Measurements from ENCODE around the gene GFI1B. TPM values are rescaled to one million over a fixed set of nuclear protein-coding genes. Genes with fewer than 3 reads are reported as not detected.

The GFI1B gene
- total RNA-seq, 4 donors from 2014 or later, result not detected

GRCh38 chr9:132946211-132946610 lies 32.3 kb upstream of the GFI1B start:
- H3K4me1 ChIP-seq, result peaks cover 5 to 33% (median 15%) of the 10 kb centered on the region in 3 donors
- no peaks in the 10 kb centered on the region for H3K27me3 ChIP-seq
- no peak overlapping the region for H3K4me3 ChIP-seq
- no peak for ATAC-seq
- no peaks in the 10 kb centered on the region for H3K9me3 ChIP-seq
- WGBS, 2 donors (ENCODE audit: low coverage in 1 of 2), result 35 to 60% methylated on average over 1 to 3 of the region's 3 CpGs
- TF ChIP-seq POLR2A (IDR thresholded peaks at IDR 0.05) (no peak), POLR2AphosphoS5 (IDR thresholded peaks at IDR 0.05) (no peak), EP300 (IDR thresholded peaks at IDR 0.05) (no peak), CTCF (IDR thresholded peaks at IDR 0.05) (no peak)
- H3K27ac ChIP-seq, result no peak overlapping the region
- H3K36me3 ChIP-seq, result no peaks in the 10 kb centered on the region

- H3K36me3 ChIP-seq, result no peaks in the 10 kb centered on the region
- H3K9me3 ChIP-seq, result no peaks in the 10 kb centered on the region
- no peak overlapping the region for H3K4me3 ChIP-seq
- peaks cover 5 to 30% (median 15%) of the 10 kb centered on the region in 3 donors for H3K4me1 ChIP-seq
- ATAC-seq, result no peak
- no peaks in the 10 kb centered on the region for H3K27me3 ChIP-seq
- 84 to 87% methylated on average over 3 to 7 of the region's 7 CpGs for WGBS, 2 donors (ENCODE audit: low coverage in 1 of 2)
- TF ChIP-seq POLR2A (IDR thresholded peaks at IDR 0.05), result no peak
- H3K27ac ChIP-seq, result no peak overlapping the region
Measured at GRCh38 chr9:132946631-132947295, 31.7 kb upstream of the GFI1B start.

DNA sequence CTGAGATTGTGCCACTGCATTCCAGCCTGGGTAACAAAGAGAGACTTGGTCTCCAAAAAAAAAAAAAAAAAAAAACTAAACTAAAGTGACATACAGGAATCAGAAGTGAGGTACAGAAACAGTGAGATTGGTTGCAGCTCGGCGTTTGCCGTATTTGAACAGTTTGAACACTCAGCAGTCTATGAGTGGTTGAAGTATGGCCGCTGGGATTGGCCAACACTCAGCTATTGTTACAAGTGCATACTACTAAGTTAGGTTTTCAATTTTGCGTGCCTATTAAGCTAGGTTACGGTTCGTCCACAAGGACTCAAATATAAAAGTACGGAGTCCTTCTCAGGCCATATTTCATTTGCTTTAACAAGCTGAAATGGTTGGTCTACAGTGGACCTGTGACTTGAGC lies 30.7 kb upstream of the GFI1B start:
- Histone ChIP-seq H3K36me3 (no peaks in the 10 kb centered on the region), H3K27me3 (no peaks in the 10 kb centered on the region), H3K4me1 (peaks cover 1 to 20% (median 11%) of the 10 kb centered on the region in 3 donors), H3K27ac (no peak overlapping the region), H3K9me3 (no peaks in the 10 kb centered on the region), H3K4me3 (no peak overlapping the region)
- 84 to 94% methylated on average over 8 of the region's 8 CpGs for WGBS, 2 donors (ENCODE audit: low coverage in 1 of 2)
- no peak for TF ChIP-seq CTCF (IDR thresholded peaks at IDR 0.05)
- no peak for TF ChIP-seq POLR2A (IDR thresholded peaks at IDR 0.05)
- no peak for TF ChIP-seq EP300 (IDR thresholded peaks at IDR 0.05)
- ATAC-seq, result no peak

GRCh38 chr9:132948482-132949050 lies 29.9 kb upstream of the GFI1B start:
- H3K4me3 ChIP-seq, result no peak overlapping the region
- TF ChIP-seq POLR2A (IDR thresholded peaks at IDR 0.05) (no peak), CTCF (IDR thresholded peaks at IDR 0.05) (no peak), POLR2AphosphoS5 (IDR thresholded peaks at IDR 0.05) (no peak), EP300 (IDR thresholded peaks at IDR 0.05) (no peak)
- H3K27me3 ChIP-seq, result no peaks in the 10 kb centered on the region
- WGBS, 2 donors (ENCODE audit: low coverage in 1 of 2), result 57 to 77% methylated on average over 10 to 11 of the region's 18 CpGs
- ATAC-seq, result no peak
- H3K4me1 ChIP-seq, result peaks cover 0 to 12% (median 4%) of the 10 kb centered on the region in 3 donors
- H3K36me3 ChIP-seq, result no peaks in the 10 kb centered on the region
- H3K27ac ChIP-seq, result no peak overlapping the region
- H3K9me3 ChIP-seq, result no peaks in the 10 kb centered on the region

GRCh38 chr9:132949709-132950108 lies 28.8 kb upstream of the GFI1B start:
- TF ChIP-seq POLR2AphosphoS5 (IDR thresholded peaks at IDR 0.05) (no peak), POLR2A (IDR thresholded peaks at IDR 0.05) (no peak), CTCF (IDR thresholded peaks at IDR 0.05) (no peak), EP300 (IDR thresholded peaks at IDR 0.05) (no peak)
- no peak for ATAC-seq
- H3K9me3 ChIP-seq, result peaks cover 0 to 10% (median 0%) of the 10 kb centered on the region in 3 donors
- no peaks in the 10 kb centered on the region for H3K36me3 ChIP-seq
- H3K4me3 ChIP-seq, result no peak overlapping the region
- 80 to 89% methylated on average over 1 to 2 of the region's 4 CpGs for WGBS, 2 donors (ENCODE audit: low coverage in 1 of 2)
- peaks cover 0 to 7% (median 3%) of the 10 kb centered on the region in 3 donors for H3K4me1 ChIP-seq
- no peaks in the 10 kb centered on the region for H3K27me3 ChIP-seq
- H3K27ac ChIP-seq, result no peak overlapping the region
